Stimulated activated CD8-positive, alpha-beta memory T cell treated with anti-CD3 and anti-CD28 coated beads, Interleukin-4, amount 100 ng/mL, for 48 hours (primary cell): ENCODE measurements around the gene SLC13A5.
"Not testable (repeated sequence)": the region's sequence is repeated elsewhere in the genome, so short reads cannot be mapped to it uniquely, and the experiment has no call there.

ENCODE experiments used
- DNase-seq: peaks from one replicate; pipeline ENCODE4 v3.0.0-alpha.2; 2020

Gene SLC13A5

DNA sequence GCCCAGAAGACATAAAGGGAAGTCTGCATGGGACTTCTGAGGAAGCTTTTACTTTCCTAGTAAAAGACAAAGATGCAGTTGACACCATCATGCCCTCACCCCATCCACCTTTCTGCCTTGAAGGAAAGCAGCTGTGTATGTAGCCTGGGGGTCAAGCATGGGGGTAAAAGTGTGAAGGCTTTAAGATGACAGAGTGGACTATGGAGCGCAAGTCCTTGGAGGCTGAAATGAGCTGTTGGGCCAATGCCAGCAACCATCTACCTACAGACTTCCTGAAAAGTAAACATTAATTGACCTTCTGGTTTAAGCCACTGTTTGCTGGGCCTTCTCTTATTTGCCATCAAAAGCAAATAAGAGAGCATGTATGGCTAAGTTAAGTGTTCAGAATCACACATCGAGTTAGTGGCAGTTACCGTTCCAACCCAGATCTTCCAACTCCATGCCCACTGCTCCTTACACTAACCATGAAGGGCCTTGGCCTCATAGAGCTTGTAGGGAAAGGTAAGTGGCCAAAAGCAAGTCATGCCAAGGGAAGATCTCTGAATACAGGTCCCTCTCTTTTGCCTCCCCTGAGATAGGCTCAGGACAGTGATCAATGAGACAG is 30.0 kb downstream of the SLC13A5 start:
- no peak for DNase-seq

- DNase-seq, result no peak
Measured at GRCh38 chr17:6682339-6682738, 30.8 kb downstream of the SLC13A5 start.

DNA sequence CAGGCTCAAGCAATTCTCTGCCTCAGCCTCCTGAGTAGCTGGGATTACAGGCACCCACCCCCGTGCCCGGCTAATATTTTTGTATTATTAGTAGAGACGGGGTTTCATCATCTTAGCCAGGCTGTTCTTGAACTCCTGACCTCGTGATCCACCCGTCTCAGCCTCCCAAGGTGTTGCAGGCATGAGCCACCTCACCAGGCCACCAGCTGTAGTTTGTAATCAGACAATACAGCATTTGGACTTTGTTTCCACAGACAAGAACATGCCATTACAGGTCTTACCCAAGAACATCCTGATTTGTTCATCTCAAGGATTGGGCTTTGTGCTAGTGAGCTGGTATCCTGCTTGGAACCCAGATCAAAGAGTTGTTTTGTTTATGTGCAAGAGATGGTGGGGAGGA is 31.5 kb downstream of the SLC13A5 start:
- DNase-seq, result no peak

GRCh38 chr17:6681176-6681575 is 32.0 kb downstream of the SLC13A5 start:
- DNase-seq, result no peak

- no peak for DNase-seq
Measured at GRCh38 chr17:6679241-6679640, 33.9 kb downstream of the SLC13A5 start.

DNA sequence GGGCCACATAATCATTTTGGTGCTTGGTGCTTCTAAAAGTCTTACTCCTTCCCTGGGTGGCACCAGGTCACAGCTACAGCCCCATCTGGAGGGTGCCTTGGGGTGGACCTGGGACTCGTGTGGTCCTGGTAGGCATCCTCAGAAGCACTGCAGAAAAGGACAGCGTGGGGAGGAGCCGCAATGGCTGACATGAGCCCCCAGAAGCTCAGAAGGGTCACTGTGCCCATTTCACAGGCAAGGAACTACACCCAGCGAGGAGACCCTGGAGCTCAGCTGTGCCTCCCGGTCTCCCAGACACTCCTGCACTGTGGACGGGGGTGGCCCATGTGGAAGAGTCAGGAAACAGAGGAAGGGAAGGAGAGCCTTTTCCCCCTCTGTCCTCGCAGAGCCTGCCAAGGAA is 35.2 kb downstream of the SLC13A5 start:
- no peak for DNase-seq

DNA sequence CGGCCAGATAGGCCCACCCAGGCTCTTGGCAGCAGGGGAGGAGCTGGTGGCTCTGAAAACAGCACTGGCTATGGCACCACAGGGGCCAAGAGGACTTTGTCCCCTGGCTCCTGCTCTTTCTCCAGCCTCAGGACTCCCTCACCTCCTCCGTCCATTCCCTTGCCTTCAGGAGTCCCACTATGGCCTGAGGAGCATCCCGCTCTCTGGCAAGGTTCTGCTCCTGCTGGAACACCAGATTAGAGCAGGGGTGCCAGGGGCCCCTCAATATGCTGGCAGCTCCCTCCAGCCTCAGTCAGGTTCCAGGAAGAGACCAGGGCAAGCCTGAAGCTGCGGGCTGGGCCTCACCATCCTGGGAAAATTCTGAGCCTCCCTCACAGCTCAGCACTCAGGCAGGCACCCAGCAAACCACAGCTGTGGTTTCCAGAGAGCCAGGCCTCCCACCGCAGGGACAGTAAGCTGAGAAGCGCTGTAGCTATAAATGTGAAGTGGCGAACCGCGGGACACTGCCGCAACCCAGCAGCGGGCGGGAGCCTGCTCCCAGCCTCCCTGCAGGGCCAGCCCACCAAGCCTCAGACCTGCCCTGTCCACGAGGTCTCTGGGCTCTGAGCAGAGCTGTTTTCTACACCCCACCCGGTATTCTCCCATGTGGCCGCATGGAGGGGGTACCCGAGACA is 35.9 kb downstream of the SLC13A5 start:
- no peak for DNase-seq

DNA sequence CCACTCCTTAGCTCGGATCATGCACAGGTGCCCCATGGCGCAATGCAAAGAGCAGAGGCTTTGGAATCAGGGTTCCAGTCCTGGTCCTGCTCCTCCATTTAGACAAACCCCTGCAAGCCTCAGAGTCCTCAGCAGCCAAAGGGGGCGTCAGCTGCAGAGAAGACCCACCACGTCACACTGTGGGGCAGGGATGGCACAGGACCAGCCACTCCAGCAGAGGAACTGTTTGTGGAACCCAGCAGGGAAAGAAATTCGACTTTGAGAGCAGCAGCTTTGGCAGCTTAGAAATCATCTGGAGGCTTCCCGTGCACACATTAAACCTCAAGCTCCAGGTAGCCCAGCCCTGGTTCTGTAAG is 36.4 kb downstream of the SLC13A5 start:
- no peak for DNase-seq

- no peak for DNase-seq
Measured at GRCh38 chr17:6675201-6675825, 37.9 kb downstream of the SLC13A5 start.

GRCh38 chr17:6674586-6674985 is 38.6 kb downstream of the SLC13A5 start:
- DNase-seq, result no peak

DNA sequence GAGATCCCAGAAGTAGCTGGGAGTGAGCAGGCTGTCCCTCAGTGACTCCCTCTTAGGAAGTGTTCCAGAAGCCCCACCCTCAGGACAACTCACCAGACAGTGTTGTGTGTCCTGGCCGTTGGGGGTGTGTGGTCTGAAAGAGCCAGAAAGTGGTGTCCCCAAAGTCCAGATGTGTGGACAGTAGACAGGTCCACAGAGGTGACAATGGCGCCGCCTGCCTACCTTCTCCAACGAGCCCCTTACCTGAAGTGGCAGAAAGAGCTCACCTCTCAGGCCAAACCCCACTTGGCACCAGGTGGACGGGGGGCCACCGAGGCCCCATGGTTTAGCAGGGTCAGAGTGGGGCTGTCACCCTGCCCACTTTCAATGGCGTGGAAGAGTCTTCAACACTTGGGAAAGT is 41.7 kb downstream of the SLC13A5 start:
- DNase-seq, result no peak

GRCh38 chr17:6670999-6671398 is 42.2 kb downstream of the SLC13A5 start:
- no peak for DNase-seq

DNA sequence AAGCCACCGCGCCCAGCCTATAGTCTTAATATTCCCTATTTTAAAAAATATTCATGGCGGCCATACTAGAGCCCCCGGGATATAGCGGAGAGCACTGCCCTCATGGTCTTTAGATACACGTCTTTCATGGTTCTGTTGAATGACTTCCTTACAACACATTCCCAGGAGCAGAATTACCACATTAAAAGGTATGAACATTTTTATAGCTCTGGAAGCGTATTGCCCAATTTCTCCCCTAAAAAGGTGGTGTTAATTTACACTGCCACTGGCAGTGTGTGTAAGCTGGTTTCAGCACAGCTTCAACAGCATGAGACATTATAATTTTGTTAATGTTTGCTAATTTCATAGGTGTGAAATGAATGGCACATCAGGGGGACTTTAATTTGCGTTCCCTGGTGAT is 42.6 kb downstream of the SLC13A5 start:
- DNase-seq, result no peak

DNA sequence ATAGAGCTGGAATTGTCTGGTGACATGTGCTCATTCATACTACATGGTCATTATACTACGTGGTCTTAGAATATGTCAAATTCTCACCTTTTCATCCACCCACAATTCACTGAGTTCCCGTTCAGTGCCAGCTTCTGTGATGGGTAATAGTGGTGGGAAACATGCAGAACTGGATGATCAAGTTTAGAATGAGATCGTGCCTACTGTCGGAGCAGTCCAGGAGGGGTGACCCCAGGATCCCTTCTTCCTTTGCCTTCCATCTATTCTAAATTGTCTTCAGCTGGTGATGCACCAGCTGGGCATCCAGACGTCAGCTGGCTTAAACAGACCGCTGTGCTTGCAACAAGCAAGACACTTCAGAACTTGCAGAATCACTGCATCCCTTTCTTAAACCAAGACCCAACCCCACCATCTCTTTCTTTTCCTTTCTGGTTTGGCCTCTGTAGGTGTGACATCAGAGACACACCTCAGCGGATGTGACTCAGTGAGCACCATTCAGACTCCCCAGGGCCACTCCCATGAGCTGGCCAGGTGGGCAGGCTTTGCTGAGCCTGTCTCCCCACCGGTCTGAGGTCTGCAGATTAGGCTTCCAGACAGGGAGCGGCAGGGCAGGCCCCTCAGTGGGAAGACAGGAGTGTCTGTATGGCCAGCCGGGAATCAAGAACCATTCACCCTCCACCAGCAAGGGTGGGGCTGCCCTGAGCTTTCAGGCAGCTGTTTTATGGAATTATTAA is 43.5 kb downstream of the SLC13A5 start:
- DNase-seq, result no peak

- DNase-seq, result no peak
Measured at GRCh38 chr17:6668727-6669425, 44.3 kb downstream of the SLC13A5 start.

- no peak for DNase-seq
Measured at GRCh38 chr17:6668219-6668618, 45.0 kb downstream of the SLC13A5 start.

DNA sequence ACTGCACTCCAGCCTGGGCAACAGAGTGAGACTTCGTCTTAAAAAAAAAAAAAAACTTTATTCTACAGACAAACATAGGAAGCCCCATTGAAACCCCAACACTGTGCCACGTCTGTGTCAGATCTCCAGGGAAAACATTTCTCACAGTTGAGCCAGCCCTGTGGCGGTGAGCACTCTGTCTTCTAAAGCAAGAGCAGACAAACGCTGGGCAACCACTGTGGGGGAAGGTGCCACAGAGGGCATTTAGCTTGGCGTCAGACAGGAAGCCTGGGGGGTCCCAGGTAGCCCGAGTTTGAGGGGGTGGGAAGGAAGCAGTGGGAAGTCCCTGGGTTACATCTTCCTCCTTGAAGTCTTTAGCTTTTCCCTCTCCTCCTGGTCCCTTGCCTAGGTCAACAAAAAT is 45.7 kb downstream of the SLC13A5 start:
- no peak for DNase-seq

GRCh38 chr17:6666557-6666956 is 46.6 kb downstream of the SLC13A5 start:
- DNase-seq, result no peak

DNA sequence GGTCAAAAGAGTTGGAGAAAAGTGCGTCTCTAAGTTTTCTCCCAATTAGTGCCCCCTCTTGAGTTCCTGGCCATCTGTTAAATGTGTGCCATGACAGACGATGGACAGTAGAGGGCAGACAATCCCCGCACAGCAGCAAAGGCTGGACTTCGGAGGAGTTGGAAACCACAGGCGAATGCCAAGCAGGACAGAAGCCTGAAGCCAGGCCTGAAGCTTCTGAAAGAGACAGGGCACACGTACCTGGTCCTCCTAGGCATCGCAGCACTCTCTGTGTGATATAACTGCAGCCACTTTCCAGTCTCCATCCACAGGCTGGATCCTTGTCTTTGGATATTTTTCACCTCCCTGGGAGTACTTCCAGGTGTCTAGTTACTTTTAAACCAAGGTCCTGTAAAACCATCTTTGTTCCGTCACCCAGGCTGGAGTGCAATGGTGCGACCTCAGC is 47.1 kb downstream of the SLC13A5 start:
- peak; percentile 67 for DNase-seq

DNA sequence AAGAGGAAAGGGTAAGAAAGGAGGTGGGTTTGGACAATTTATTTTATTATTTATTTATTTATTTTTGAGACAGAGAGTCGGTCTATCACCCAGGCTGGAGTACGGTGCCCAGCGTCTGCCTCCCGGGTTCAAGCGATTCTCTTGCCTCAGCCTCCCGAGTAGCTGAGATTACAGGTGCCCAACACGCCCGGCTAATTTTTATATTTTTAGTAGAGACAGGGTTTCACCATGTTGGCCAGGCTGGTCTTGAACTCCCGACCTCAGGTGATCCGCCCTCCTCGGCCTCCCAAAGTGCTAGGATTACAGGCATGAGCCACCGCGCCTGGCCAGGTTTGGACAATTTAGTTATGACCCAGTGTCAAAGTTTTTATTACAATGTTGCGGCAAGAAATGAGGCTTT is 50.0 kb downstream of the SLC13A5 start:
- DNase-seq, result not testable (repeated sequence)

- no peak for DNase-seq
Measured at GRCh38 chr17:6661464-6661848, 51.7 kb downstream of the SLC13A5 start.

- peak; percentile 39 for DNase-seq
Measured at GRCh38 chr17:6660805-6661463, 52.2 kb downstream of the SLC13A5 start.

DNA sequence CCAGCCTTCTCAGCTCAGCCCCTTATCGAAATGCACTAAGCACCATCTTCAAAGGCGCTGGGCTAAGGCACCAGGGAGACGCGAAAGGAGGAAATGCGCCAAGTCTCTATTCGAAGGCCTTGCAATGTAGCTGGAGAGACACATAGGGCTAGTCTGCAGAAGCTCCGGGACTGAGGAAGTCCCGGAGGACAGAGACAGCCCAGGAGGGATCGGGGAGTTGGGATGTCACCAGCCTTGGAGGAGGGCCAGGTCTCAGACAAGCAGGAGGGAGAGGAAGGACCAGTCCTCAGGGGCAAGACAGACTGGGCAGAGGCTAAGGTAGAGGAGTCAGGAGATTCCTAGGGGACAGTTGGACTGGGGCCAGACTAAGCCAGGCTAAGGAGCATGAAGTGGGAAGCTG is 53.1 kb downstream of the SLC13A5 start:
- no peak for DNase-seq
